ENCODE data around the gene RAB15. TPM values are rescaled to one million over a fixed set of nuclear protein-coding genes. Genes with fewer than 3 reads are reported as not detected.

RAB15 gene
- total RNA-seq, result 5.7 and 6.3 TPM in 2 replicates

- intact Hi-C loops (cut with micrococcal nuclease), result loop anchor here (1.0 to 2.0 kb wide), 3 partner anchors 11 to 58 kb away; partner anchors contain the start of gene CHURC1
These were observed at the start of gene RAB15 for GRCh38 chr14:64971943-64972791. TSS of gene RAB15 (minus strand) at chr14:64972336. CDS start at chr14:64972076, 260 bp downstream.

- intact Hi-C loops (cut with micrococcal nuclease), result loop anchor here (1.0 to 5.0 kb wide), 2 partner anchors 34 to 848 kb away; partner anchors contain the start of gene FNTB
These were observed 47.9 kb upstream of the RAB15 start for GRCh38 chr14:65019944-65020566.

GRCh38 chr14:65016471-65016870 is 44.3 kb upstream of the RAB15 start:
- intact Hi-C loops (cut with micrococcal nuclease), result loop anchor here (5.0 kb wide), 1 partner anchor 844 kb away; no protein-coding TSS in a partner anchor

GRCh38 chr14:65015391-65015790 is 43.3 kb upstream of the RAB15 start:
- intact Hi-C loops (cut with micrococcal nuclease), result loop anchor here (5.0 kb wide), 1 partner anchor 843 kb away; no protein-coding TSS in a partner anchor

GRCh38 chr14:65012353-65012752 is 40.2 kb upstream of the RAB15 start:
- intact Hi-C loops (cut with micrococcal nuclease), result no loop called here

GRCh38 chr14:65011538-65011937 is 39.4 kb upstream of the RAB15 start:
- intact Hi-C loops (cut with micrococcal nuclease), result no loop called here

GRCh38 chr14:65010211-65010931 is 38.2 kb upstream of the RAB15 start:
- intact Hi-C loops (cut with micrococcal nuclease), result no loop called here

- intact Hi-C loops (cut with micrococcal nuclease), result no loop called here
These were observed 35.1 kb upstream of the RAB15 start for GRCh38 chr14:65007202-65007601.

GRCh38 chr14:65006261-65006721 is 34.2 kb upstream of the RAB15 start:
- intact Hi-C loops (cut with micrococcal nuclease), result no loop called here

GRCh38 chr14:65003394-65003793 is 31.3 kb upstream of the RAB15 start:
- intact Hi-C loops (cut with micrococcal nuclease), result no loop called here

- intact Hi-C loops (cut with micrococcal nuclease), result no loop called here
These were observed 30.6 kb upstream of the RAB15 start for GRCh38 chr14:65002586-65003210.

- intact Hi-C loops (cut with micrococcal nuclease), result no loop called here
These were observed 29.6 kb upstream of the RAB15 start for GRCh38 chr14:65001723-65002122.

- intact Hi-C loops (cut with micrococcal nuclease), result no loop called here
These were observed 28.9 kb upstream of the RAB15 start for GRCh38 chr14:65000898-65001591.

GRCh38 chr14:64998455-64998931 is 26.4 kb upstream of the RAB15 start:
- intact Hi-C loops (cut with micrococcal nuclease), result no loop called here

- intact Hi-C loops (cut with micrococcal nuclease), result no loop called here
These were observed 25.1 kb upstream of the RAB15 start for GRCh38 chr14:64997108-64997794.

GRCh38 chr14:64995291-64995690 is 23.2 kb upstream of the RAB15 start:
- intact Hi-C loops (cut with micrococcal nuclease), result no loop called here

GRCh38 chr14:64994540-64994939 is 22.4 kb upstream of the RAB15 start:
- intact Hi-C loops (cut with micrococcal nuclease), result no loop called here

GRCh38 chr14:64993266-64993930 is 21.3 kb upstream of the RAB15 start:
- intact Hi-C loops (cut with micrococcal nuclease), result no loop called here

- intact Hi-C loops (cut with micrococcal nuclease), result no loop called here
These were observed 20.3 kb upstream of the RAB15 start for GRCh38 chr14:64992328-64992885.
